Renal pelvis (tissue), 12 donors: ENCODE data around the gene TACR2. TPM values are rescaled to one million over a fixed set of nuclear protein-coding genes. Genes with fewer than 3 reads are reported as not detected.

Source experiments
- DNase-seq: peaks from one replicate; pipeline ENCODE4 v3.0.0-alpha.2; 2013
- long read RNA-seq, 16 experiments: transcript quantifications; one replicate each; lab custom pipeline, GENCODE V29; 2026
- polyA plus RNA-seq, 3 donors: library from polyadenylated mRNA; unstranded; fragments of 120-200 nt; gene quantifications; one replicate each; pipeline ENCODE4 v1.2.1, GENCODE V29; 2013; ENCODE audit not compliant: insufficient read length in 3 of 3

TACR2 gene
- under 1 TPM; 0.16 to 0.34 (median 0.29) TPM for polyA plus RNA-seq
- long read RNA-seq, donor 1, result 0 reads
- long read RNA-seq, donor 2, partial matches to known transcripts, result 0 of 1 reads
- long read RNA-seq, donor 2, other reads (novel, unspliced or antisense), result 0 of 1 reads
- long read RNA-seq, donor 3, result 0 reads
- long read RNA-seq, donor 4, partial matches to known transcripts, result 0 of 1 reads
- long read RNA-seq, donor 4, other reads (novel, unspliced or antisense), result 0 of 1 reads
- long read RNA-seq, donor 5, result 0 reads
- long read RNA-seq, donor 6, result 0 reads
- long read RNA-seq, donor 7, result 0 reads
- long read RNA-seq, donor 8, result 0 reads
- long read RNA-seq, donor 9, result 0 reads
- long read RNA-seq, donor 10, result 0 reads
- long read RNA-seq, donor 11, result 0 reads
- long read RNA-seq, donor 12, result 0 reads
- long read RNA-seq, donor 13, result 0 reads
- long read RNA-seq, donor 14, result 0 reads
- long read RNA-seq, donor 15, partial matches to known transcripts, result 0 of 1 reads
- long read RNA-seq, donor 15, other reads (novel, unspliced or antisense), result 0 of 1 reads
- long read RNA-seq, donor 16, result 0 reads

DNA sequence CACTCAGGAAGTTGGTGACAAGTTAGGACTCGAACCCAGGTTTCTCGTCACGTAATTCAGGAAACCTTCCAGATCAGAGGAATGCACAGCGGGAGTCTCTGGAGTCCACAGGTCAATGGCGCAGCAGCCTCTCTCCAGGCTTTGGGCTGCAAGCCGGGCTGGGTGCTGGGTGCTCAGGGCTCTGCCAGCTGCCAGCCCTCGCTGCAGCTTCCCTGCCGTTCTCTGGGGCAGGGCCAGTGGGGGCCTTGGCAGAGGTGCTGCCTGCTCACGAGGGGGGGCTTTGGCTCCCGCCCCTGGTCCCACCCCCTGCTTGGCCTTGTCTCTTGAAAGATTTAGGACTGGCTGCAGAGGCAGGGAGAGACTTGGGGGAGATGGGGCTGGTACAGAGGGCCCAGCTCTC lies at the start of gene TACR2:
Gene TACR2 (minus strand): TSS at position 224 of the 400 bp plus-strand sequence. CDS start 595 bp downstream, outside the sequence.
- DNase-seq, result no peak

DNA sequence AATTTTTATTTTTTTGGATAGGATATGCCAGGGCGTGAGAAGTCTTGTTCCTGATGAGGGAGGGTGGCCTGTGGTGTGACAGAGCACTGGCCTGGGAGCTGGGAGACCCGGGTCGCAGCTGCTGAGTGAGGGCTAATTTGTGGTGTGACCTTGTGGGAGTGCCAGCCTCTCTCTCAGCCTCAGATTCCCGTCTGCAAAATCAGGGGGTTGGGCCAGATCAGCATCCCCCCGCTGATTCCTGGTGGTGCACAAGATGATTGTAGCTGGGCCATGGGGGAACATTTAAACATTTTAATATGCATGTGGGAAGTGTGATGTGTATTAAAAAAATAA lies 49.4 kb upstream of the TACR2 start:
- no peak for DNase-seq

GRCh38 chr10:69465457-69466157 lies 48.9 kb upstream of the TACR2 start:
- DNase-seq, result no peak

- no peak for DNase-seq
Observed at GRCh38 chr10:69464801-69465401, 48.2 kb upstream of the TACR2 start.

DNA sequence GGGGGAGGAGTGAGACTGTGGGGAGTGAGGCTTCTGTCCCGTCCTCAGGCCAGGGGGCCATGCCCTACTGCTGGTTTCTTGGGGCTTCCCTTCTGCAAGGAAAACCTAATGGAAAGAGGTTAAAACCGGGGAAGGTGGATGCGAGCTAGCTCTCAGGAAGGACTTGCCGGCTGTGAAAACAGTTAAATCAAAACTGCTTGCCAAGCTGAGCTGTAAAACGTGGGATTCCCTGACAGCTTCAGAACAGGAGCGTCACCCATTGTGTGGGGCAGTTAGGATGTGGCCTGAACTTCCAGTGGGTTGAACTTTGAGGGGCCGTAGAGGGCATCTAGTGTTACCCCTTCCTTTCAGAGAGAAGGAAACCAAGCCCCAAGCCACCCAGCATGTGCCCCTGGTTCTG lies 47.7 kb upstream of the TACR2 start:
- DNase-seq, result no peak

DNA sequence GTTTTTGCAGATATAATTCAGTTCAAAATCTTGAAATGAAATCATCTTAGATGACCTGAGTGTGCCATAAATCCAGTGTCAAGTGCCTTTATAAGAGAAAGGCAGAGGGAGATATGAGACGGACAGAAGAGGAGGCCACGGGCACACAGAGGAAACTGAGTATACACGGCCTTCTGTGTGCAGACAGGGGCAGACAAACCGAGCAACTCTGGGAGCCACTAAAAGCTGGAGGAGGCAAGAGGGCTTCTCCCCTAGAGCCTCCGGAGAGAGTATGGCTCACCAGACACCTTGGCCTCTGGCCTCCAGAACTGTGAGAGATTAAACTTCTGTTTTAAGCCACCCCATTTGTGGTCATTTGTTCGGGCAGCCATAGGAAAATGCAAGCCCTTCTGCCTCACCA lies 47.2 kb upstream of the TACR2 start:
- no peak for DNase-seq

- no peak for DNase-seq
Observed at GRCh38 chr10:69461243-69462025, 44.7 kb upstream of the TACR2 start.

- no peak for DNase-seq
Observed at GRCh38 chr10:69460576-69461242, 44.0 kb upstream of the TACR2 start.

GRCh38 chr10:69459893-69460575 lies 43.3 kb upstream of the TACR2 start:
- no peak for DNase-seq

DNA sequence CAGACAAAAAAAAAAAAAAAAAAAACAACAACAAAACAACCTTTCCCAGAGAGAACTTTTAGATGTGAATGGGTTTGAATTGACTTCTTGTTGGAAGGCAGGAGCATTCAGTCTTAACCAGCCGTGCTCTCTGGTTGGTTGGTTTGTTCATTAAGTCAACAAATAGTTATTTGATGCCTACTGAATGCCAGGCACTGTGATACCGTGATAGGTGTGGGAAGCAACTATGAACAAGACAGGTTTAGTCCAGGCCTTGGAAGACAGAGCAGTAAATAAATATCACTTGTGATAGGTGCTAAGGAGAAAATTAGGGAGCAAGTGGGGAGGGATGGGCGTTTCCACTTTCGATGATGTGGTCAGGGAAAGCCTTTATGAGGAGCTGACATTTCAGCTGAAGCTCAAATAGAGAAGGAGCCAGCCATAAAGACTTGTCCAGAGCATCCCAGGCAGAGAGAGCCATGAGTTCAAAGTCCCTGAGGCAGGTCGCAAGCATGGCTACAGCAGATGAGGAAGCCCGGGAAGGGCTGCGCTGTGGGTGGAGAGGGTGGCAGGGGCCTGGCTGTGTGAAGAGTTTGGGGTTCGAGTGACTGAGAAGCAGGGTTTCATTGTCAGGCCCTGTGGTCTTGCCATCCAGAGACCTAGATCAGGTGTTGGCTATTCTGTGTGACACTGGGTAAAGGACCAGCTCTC lies 42.5 kb upstream of the TACR2 start:
- no peak for DNase-seq

GRCh38 chr10:69458430-69459100 lies 41.8 kb upstream of the TACR2 start:
- DNase-seq, result no peak

GRCh38 chr10:69457771-69458237 lies 41.1 kb upstream of the TACR2 start:
- DNase-seq, result no peak

GRCh38 chr10:69456880-69457693 lies 40.4 kb upstream of the TACR2 start:
- DNase-seq, result no peak

DNA sequence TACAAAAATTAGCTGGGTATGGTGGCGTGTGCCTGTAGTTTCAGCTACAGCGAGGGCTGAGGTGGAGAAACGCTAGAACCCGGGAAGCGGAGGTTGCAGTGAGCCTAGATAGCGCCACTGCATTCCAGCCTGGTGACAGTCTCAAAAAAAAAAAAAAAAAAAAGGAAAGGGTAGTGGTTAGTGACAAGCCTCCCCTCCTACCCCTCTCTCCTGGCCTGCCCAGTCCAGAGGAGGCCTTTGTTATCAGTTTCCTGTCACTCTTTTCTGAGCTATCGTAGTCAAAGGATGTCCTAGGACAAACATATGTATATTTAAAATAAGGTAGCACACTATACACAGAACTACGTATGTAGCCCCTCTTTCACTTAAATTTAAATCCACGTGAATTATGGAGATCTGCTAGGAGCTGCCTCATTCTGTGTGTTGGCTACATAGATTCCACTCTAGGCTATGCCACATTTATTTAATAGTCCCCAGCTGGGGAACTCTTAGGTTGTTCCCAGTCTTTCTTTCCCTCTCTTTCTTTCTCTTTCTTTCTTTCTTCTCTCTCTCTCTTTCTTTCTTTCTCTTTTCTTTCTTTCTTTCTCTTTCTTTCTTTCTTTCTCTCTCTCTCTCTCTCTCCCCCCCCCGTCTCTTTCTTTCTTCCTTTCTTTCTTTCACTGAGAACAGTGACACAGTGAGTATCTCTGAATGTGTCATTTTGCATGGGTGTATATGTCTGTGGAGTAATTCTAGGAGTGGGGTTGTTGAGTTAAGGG lies 38.5 kb upstream of the TACR2 start:
- no peak for DNase-seq

- DNase-seq, result no peak
Observed at GRCh38 chr10:69453795-69454194, 37.1 kb upstream of the TACR2 start.

- no peak for DNase-seq
Observed at GRCh38 chr10:69452676-69453415, 36.1 kb upstream of the TACR2 start.

GRCh38 chr10:69451784-69452251 lies 35.1 kb upstream of the TACR2 start:
- no peak for DNase-seq
